NCI-H2029 (cell line): Measurements from ENCODE around the gene EXOC6B.
"Not testable (repeated sequence)": the region's sequence is repeated elsewhere in the genome, so short reads cannot be mapped to it uniquely, and the experiment has no call there.

Experiments used
- DNase-seq: peaks from one replicate; lab custom pipeline; 2025; lab: John Stamatoyannopoulos, UW

EXOC6B gene

GRCh38 chr2:72431737-72432136 lies 394.1 kb downstream of the EXOC6B start:
- no peak for DNase-seq

GRCh38 chr2:72427022-72427861 lies 398.6 kb downstream of the EXOC6B start:
- DNase-seq: no peak

GRCh38 chr2:72425996-72426395 lies 399.8 kb downstream of the EXOC6B start:
- DNase-seq: no peak

DNA sequence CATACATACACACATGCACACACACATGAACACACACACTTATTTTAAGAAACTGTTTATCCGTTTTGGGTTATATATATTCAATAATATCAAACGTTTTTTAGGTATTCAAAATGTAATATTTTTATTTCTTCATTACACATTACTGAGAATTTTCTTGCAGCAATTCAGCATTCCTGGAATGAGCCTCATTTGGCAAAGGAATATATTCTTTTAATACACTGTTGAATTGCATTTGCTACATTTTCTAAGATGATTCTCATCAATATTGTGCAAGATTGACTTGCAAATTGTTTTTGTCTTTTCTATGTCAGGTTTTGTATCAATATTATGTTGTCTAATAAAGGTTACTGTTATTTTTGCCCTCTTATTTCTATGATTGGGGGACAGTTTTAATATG lies 402.1 kb downstream of the EXOC6B start:
- DNase-seq: no peak

GRCh38 chr2:72421771-72422379 lies 404.0 kb downstream of the EXOC6B start:
- not testable (repeated sequence) for DNase-seq

DNA sequence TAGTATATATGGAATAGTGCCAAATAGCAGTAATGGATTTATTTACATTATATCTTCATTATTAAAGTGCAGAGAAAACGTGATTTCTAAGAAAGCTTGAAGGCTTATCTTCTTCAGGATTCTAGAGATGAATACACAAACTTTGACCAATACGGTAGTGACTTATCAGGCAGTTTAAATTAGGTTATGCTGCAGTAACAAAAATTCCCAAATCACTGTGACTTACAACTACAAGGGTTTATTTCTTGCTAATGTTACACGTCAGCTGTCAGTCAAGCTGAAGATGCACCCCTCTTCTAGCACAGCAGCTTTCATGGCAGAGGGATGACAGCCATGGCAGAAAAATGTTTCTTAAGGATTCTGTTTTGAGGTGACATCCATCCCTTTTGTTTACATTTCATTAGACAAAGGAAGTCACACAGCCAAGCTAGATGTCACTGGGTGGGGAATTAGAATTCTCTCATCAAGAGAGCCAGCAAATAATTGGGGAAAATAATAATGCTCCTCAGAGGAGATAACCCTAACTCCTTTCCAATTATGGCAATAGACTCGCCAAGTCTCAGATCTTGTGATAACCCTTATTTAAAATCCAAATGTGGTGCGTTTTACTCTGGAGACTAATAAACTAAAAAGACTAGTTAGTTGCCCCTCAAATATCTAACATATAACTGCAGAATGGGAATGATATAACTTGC lies 409.9 kb downstream of the EXOC6B start:
- no peak for DNase-seq

- DNase-seq: no peak
These were observed 410.6 kb downstream of the EXOC6B start for GRCh38 chr2:72415241-72415661.

GRCh38 chr2:72414137-72414760 lies 411.6 kb downstream of the EXOC6B start:
- no peak for DNase-seq

DNA sequence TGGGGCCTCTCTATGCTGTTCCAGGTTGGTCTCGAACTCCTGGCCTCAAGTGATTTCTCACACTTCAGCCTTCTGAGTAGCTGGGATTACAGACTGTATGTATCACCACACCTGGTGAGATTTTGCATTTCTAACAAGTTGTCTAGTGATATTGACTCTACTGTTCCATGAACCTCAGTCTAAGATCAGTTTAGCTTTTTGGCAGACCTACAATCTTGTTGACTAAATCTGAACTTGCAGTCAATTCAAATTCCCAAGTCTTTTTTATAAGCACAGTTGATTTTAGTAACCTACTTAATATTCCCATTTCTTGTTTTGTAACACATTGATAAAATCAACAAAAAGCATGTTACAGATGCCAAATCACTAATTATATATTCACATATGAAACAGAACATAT lies 412.1 kb downstream of the EXOC6B start:
- DNase-seq: no peak

GRCh38 chr2:72412214-72412613 lies 413.6 kb downstream of the EXOC6B start:
- no peak for DNase-seq

GRCh38 chr2:72399879-72400278 lies 426.0 kb downstream of the EXOC6B start:
- DNase-seq: no peak

- DNase-seq: no peak
These were observed 430.7 kb downstream of the EXOC6B start for GRCh38 chr2:72395096-72395495.

DNA sequence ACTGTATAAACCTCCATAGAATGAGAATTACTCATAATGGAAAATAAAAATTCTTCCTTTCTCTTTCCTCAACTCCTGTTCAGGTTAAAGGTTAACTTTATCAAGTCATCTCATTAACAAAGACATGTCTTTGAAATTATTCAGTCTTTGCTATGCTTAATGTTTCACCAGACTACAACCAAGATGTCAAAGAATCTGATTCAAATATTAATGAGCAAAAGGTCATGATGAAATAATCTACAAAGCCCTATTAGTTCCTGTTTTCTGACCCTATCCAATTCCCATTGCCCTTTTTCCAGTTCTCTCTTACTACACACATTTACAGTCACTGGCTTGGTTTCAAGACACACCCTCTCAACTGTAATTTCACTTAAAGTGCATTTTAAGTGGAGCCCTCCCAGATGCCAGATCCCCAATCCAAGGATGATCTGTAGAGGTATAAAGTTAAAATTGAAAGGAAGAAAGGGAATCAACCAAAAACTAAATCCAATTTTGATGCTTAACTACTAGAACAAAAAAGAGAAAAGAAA lies 431.2 kb downstream of the EXOC6B start:
- no peak for DNase-seq

- no peak for DNase-seq
These were observed 436.4 kb downstream of the EXOC6B start for GRCh38 chr2:72389447-72389846.

GRCh38 chr2:72388263-72388662 lies 437.6 kb downstream of the EXOC6B start:
- DNase-seq: no peak

GRCh38 chr2:72386288-72386687 lies 439.5 kb downstream of the EXOC6B start:
- no peak for DNase-seq

- no peak for DNase-seq
These were observed 447.0 kb downstream of the EXOC6B start for GRCh38 chr2:72378753-72379348.

GRCh38 chr2:72367530-72368225 lies 458.2 kb downstream of the EXOC6B start:
- no peak for DNase-seq

DNA sequence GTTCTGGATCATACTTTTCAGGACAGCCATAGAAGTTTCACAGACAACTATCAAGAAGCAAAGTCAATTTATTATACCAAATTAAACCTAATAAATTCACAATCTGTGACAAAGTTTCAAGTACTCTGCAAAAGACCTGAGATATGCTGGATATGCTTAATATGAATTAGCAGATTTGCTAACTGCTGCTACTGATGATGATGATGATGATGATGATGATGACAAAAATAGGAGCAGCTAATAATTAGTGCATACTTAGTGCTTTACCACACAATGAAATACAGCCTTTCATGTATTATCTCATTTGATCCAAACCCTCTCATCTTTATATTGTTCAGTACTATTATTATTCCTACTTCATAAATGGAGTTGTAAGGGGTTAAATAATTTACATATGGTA lies 462.4 kb downstream of the EXOC6B start:
- no peak for DNase-seq

DNA sequence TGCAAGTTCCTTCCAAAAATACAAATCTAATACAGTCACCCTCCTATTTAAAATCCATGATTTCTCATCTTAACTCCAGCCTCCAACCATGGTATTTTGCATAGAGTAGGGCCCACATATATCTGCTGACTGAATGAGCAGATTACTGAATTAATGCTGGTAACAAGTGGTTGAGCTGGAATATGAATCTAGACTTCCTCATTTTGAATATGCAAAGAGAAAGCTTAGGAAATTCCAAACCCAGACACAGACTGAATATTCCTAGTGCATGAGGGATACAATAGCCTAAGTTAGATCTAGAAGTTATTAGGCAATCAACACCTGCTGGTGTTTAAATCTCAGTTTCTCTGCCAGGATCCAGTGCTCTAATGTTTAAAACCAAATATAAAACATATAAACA lies 463.1 kb downstream of the EXOC6B start:
- DNase-seq: no peak

GRCh38 chr2:72361521-72361920 lies 464.3 kb downstream of the EXOC6B start:
- DNase-seq: no peak
